A204.1 (cell line): Measurements from ENCODE around the gene YIF1A.
"Not testable (repeated sequence)": the region's sequence is repeated elsewhere in the genome, so short reads cannot be mapped to it uniquely, and the experiment has no call there.

ENCODE experiments used
- FAIRE-seq: peaks from 2 replicates; lab custom pipeline; 2012; peaks lifted over from hg19 to GRCh38; lab: Jason Lieb, UNC

The YIF1A gene

DNA sequence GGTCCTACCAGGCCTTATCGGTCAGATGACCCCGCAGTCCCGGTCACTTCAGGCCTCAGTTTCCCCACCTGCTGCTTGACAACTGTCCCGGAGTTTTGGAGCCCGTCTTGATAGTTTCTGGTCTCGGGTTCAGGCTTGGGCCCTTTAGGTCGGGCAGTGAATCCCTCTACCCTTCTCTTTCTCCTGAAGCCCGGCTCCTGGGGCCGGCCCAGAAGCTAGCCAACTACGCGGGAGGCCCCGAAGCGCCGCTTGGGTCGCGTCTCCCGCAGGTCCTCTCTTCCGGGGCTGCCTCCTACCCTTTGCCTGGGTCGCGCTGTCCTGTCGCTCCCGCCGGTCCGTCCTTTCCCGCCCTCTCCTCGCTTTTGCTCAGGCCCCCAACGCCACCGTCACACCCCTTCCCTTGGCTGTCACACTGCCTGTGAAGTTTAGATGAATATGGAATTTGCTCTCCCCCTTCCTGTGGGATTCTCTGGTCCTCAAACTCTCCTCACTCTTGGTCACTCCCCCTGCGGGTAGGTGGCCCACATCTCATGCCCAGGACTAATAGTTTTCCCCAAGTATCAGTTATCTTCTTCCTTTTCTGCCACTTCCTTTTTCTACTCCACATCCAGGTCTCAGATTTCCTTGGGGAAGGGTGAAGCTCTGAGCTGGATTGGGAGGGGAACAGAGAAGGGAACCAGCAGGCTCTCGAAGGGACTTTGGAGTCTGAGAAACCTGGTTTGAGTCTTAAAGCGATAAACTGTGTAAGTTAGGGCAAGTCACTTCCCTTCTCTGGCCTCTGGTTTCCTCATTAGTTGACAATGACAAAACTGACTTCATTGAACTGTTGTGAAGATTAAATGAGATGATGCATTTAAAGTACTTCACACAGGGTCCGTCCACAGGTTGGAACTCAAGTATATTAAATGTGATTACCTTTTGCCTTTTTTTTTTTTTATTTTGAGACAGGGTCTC is 19.7 kb downstream of the YIF1A start:
- no peak for FAIRE-seq

DNA sequence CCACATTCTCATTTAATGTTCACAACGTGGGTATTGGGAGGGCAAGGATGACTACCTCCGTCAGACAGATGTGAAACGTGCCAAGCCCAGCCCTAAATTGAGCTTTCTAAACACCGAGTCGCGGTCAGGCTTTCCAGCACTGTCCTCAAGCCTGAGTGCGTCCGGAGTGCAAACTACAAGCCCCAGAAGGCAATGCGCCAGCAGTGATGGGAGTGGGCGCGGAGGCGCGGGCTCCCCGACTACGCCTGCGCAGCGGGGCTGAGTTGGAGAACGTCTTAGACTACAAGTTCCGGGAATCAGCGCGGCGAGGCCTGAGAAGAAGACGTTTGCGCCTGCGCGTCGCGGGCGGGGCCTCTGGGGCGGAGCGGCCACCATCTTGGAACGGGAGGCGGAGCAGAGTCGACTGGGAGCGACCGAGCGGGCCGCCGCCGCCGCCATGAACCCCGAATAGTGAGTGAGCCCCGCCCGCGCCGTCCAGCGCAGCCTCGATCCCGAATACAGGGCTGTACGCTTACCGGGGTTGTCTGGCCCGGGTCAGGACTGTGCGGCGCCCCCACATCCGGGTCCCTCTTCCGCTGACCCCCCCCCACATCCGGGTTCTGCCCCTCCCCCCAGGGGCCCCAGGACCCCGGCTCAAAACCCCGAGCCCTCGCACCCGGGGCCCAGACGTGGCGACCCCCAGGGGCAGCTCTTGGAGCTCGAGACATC is 20.5 kb downstream of the YIF1A start, which contains the start of gene RAB1B:
RAB1B (plus strand) TSS at position 396 of the 708 bp plus-strand sequence; CDS start at position 437, 41 bp downstream.
- FAIRE-seq = peak; percentile 93

DNA sequence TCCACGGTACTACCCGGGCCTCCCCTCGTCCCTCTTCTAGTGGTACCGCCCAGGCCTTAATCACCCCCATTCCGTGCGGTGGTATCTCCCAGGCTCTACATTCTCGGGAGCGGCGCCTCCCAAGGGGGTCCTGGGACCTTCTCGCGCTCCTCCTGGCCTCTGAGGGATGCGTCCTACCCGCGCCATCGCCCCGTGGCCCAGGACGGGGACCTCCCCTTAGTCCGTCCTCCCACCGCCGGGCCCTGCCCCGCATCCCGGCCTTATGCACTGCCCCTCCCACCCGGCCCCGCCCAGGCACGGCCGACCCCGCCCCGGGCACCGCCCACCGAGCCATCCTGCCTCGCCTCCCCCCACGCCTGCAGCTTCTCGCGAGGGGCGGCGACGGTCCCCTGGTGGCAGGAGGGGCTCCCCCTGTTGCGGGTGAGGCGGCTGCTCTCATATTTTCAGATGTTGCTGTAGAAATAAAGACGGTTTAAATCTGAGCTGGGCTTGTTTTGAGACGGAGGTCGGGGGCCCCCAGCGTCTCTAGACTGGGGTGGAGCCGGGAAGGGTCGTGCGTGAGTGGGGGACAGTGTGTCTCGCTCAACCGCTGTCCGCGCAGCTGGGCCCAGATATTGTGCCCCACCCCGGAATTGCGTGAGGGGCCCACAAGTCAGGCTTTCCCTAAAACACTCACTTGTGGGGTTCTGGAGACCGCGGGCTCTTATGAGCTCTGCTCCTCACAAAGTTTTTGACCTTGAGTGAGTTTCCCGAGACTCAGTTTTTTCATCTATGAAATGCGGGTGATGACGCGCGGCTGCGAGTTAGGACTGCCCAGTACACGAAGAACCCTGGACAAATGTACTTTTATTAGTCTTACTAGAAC is 21.3 kb downstream of the YIF1A start:
- no peak for FAIRE-seq

DNA sequence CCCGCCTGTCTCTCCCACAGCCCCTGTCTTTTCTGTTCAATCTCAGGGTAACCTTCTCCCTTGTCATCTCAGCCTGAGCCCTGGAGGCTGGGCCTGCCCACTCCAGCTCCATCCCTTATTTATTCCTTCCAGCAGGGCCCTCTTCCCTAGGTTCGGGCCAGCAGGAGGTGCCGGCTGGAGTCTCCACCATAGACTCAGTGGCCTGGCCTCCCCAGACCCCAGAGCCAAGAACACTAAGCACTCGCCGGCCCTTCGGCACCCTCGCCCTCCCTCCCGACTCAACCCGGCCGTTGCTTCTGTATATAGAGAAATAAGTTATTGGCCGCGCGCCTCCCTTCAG is 21.9 kb downstream of the YIF1A start:
- no peak for FAIRE-seq

DNA sequence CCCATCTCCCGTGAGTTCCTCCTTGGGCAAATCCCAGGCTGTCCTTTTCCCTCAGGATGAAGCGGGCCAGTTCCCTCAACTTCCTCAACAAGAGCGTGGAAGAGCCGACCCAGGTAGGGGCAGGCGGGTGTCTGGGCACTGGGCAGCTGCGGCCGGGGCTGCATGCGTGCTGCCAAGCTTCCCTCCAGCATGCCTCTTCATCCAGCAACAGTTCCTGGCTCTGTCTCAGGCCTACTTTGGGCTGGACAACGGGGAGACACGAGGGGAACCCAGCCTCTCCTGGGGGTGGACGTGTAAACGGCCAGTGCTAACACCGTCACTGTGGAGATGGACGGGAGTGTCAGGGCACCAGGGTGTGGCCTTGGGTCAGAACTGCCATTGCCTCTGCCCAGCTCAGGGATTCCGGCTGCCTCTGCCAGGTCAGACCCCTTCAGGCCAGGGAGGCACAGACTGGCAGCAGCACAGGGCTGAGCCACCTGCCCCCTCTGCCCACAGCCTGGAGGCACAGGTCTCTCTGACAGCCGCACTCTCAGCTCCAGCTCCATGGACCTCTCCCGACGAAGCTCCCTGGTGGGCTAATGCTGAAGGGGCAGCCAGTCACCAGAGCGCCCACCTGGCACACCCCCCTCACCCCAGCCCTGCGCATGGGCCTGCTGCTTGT is 22.4 kb downstream of the YIF1A start:
- no peak for FAIRE-seq

DNA sequence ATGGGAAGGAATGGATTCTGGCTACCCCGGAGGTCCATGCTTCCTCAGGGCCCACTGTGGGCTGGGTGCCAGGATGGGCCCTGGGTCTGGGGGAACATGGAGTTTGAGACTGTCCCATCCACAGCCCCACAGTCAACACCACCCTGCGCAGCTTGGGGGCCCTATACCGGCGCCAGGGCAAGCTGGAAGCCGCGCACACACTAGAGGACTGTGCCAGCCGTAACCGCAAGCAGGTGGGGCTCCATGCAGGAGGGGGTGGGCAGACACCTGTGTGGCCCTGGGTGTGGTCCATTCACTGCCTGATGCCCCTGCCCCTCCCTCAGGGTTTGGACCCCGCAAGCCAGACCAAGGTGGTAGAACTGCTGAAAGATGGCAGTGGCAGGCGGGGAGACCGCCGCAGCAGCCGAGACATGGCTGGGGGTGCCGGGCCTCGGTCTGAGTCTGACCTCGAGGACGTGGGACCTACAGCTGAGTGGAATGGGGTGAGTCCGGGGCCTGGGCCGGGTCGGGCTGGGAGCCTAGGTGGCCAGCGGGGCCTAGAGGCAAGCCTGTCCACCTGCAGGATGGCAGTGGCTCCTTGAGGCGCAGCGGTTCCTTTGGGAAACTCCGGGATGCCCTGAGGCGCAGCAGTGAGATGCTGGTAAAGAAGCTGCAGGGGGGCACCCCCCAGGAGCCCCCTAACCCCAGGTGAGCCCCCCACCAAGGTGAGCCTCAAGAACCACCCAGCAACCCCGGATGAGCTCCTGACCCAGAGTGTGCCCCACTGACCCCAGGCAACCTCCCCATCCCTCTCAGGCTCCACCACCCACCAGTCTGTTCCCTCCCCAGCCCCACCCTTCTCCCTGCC is 23.2 kb downstream of the YIF1A start:
- no peak for FAIRE-seq

DNA sequence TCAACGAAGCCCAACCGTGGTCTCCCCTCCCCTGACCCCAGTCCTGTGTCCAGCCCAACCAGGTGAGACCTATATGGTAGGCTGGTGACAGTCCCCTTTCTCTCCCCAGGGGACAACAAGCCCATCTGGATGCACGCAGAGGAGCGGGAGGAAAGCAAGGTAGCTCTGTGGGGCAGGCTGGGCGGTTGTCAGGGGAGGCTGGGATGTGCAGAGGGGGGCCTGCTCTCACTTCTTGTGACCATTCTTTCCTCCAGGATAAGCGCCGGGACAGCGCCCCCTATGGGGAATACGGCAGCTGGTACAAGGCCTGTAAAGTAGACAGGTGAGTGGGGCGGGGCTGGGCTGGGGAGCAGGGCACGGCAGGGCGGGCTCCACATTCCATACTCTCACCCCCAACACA is 24.0 kb downstream of the YIF1A start:
- no peak for FAIRE-seq

DNA sequence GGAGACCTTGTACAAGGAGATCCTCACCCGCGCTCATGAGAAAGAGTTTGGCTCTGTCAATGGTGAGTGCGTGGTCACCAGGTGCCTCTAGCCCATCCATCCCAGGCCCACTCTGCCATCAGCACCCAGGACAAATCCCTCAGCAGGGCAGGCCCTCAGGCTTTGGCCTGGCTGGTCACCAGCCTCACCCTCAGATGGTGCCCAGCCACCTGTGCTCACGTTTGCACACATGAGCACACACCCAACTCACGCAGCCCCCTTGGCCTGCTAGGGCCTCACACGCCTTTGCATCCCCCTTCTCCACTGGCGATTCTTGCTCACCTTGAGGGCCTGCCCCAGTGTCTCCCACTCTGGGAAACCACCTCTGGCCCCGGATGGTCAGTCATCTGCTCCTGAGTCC is 24.6 kb downstream of the YIF1A start:
- FAIRE-seq = no peak

DNA sequence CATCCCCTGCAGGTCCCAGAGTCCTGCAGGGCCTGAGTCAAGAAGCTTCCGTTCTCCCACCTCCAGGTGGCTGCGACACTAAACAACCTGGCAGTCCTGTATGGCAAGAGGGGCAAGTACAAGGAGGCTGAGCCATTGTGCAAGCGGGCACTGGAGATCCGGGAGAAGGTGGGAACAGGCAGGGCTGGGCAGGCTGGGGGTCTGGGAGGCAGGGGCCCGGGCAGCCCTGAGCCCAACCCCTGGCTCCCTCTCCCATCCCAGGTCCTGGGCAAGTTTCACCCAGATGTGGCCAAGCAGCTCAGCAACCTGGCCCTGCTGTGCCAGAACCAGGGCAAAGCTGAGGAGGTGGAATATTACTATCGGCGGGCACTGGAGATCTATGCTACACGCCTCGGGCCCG is 25.2 kb downstream of the YIF1A start:
- FAIRE-seq = no peak

DNA sequence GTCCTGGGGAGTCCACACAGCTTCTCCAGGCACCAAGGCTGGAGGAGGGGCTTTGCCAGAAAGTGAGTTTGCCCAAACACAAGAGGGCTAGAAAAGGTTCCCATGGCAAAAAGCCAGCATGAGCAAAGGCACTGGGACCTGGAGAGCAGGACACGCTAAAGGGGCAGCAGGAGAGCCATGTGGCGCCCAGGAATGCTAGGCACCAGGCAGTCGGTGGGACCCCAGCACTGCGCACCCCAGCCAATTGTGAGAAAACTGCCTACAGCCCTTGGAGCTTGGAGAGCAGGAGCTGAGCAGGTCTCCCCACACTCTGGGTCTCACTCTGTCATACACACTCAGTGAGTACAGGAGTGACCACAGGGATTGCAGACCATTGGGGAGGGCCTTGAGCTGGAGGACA is 25.7 kb downstream of the YIF1A start:
- no peak for FAIRE-seq

DNA sequence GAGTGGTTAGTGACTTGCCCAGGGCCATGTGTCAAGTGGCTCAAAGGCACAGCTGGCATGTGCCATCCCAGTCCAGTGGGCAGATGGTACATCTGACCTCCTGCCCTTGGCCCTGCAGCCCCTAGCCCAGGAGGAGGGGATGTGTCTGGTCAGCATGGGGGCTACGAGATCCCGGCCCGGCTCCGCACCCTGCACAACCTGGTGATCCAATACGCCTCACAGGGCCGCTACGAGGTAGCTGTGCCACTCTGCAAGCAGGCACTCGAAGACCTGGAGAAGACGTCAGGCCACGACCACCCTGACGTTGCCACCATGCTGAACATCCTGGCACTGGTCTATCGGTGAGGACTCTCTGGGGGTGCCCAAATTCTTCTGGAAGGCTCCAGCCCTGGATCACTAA is 26.2 kb downstream of the YIF1A start:
- FAIRE-seq = no peak

DNA sequence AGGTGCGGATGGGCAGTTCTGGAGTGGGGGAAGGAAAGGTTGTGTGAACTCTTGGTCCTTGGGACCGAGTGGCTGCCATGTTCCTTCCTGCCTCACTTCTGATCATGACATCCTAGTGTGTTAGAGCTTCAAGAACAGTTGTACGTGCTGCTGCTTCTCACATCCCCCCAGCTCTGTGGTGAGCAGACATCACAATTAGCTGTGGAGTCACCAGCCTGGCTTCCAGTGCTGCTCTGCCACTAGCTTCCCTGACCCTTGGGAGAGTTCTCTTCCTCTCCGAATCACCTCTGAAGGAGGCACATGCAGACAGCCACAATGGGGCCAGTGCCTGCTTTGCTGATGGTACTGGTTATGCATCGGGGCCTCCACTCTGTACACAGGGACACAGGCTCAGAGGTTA is 26.8 kb downstream of the YIF1A start:
- FAIRE-seq = no peak

DNA sequence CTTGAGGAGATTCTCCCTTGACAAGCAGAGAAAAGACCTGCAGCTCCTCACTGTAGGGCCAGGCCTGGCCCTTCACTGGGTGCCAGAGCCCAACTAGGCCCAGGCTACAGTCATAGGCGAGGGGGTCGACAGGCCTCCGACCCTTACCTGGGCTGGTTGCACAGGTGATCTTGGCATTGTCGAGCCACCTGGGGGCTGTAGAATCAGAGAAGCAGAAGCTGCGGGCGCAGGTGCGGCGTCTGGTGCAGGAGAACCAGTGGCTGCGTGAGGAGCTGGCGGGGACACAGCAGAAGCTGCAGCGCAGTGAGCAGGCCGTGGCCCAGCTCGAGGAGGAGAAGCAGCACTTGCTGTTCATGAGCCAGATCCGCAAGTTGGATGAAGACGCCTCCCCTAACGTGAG is 27.4 kb downstream of the YIF1A start:
- no peak for FAIRE-seq

DNA sequence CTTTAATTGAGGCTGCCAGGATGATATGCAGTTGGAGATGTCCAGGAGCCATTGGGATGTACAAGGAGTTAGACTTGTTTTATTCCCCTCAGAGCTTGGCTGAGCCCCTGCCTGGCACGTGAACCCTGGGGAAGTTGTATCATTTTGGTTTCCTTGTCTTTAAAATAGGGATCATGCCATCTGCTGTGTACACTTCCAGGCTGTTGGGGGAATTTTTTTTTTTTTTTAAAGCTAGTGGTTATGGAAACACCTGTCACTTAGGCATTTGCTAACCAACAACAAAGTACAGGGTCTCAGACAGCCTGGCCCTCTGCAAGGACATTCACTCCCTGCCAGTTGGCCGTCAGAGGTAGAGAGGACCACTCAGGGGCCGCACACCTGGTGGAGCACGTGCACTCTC is 29.0 kb downstream of the YIF1A start:
- FAIRE-seq = no peak

DNA sequence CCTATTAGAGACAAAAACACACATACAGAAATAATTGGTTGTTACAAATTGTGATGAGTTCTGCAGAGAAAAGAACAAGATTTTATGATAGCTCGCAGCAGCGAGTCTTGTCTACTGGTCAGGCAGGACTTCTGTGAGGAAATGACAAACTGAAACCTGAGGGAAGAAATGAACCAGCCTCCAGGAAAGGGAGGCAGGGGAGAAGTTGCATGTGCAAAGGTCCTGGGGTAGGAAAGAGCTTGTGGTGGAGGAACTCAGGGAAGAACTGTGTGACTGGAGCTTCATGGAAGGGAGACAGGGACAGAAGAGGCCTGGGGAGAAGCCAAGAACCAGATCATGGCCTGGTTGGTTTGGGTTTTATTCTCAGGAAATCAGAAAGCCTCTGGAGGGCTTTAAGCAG is 29.7 kb downstream of the YIF1A start:
- no peak for FAIRE-seq

DNA sequence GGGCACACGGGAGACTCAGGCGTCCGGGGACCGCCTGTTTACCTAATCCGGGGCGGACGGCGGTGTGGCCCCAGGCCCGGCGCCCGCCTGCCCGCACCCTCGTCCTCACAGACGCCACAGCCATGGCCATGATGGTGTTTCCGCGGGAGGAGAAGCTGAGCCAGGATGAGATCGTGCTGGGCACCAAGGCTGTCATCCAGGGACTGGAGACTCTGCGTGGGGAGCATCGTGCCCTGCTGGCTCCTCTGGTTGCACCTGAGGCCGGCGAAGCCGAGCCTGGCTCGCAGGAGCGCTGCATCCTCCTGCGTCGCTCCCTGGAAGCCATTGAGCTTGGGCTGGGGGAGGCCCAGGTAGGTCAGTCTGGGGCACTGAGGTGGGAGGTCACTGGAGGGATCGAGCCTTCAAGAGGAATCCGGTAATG is 30.5 kb downstream of the YIF1A start:
- no peak for FAIRE-seq

DNA sequence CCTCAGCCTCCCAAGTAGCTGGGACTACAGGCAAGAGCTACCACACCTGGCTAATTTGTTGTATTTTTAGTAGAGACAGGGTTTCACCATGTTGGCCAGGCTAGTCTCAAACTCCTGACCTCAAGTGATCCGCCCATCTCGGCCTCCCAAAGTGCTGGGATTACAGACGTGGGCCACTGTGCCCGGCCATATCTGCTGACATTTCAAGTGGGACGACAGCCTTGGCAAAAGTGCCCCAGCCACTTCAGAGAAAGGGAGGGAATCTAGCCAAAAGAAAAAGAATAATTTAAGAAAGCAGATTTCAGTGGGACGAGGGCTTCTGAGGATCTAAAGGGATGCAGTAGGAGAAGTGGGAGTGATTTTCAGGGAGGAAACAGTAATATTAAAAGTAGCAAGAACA is 35.9 kb downstream of the YIF1A start:
- not testable (repeated sequence) for FAIRE-seq

DNA sequence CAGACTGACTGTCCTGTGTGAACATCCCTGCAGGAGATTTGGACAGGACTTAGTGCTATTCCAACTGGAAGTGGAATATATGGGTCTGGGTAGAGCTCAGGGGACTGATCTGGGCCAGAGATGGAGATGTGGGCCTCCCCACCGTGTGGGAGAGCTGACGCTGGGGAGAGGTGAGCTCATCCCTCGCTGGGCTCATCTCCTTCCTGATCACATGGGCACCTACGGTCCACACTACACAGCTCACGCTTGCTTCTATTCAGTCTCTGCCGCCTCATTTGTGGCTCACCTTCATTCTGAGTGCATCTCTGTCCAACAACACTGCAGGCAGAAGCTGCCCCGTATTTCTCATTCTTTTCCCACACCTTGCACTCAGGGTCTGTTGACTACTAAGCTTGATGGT is 37.1 kb downstream of the YIF1A start:
- FAIRE-seq = no peak

DNA sequence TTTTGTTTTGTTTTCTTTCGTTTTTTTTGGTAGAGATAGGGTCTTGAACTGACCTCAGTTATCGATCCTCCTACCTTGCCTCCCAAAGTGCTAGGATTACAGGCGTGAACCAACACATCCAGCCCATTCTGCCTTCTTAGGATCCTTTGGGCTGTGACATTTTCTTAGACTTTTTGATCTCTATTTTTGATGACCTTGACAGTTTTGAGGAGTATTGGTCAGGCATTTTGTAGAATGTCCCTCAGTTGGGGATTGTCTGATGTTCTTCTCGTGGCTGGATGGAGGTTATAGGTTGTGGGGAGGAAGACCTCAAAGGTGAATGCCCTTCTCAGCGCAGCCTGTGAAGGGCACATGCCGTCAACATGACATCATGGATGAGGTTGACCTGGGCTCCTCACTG is 40.0 kb downstream of the YIF1A start:
- FAIRE-seq = no peak

DNA sequence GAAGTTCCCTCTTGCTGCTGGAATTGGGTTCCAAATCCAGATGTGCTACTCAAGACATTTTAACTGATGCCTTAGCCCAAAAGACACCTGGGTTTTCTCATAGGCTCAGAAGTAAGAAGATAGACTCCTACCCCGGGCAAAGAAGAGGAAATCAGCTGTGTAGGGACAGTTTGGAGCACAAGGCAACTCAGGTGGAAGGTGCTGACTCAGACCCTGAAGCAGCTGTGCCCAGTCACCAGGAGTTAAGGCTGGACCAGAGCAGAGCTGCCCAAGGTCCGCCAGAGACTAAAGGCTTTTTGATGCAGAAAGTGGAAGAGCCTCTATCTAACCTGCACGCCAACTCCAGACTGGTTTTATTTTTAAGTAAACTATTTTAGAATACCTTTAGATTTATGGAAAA is 41.1 kb downstream of the YIF1A start:
- no peak for FAIRE-seq

DNA sequence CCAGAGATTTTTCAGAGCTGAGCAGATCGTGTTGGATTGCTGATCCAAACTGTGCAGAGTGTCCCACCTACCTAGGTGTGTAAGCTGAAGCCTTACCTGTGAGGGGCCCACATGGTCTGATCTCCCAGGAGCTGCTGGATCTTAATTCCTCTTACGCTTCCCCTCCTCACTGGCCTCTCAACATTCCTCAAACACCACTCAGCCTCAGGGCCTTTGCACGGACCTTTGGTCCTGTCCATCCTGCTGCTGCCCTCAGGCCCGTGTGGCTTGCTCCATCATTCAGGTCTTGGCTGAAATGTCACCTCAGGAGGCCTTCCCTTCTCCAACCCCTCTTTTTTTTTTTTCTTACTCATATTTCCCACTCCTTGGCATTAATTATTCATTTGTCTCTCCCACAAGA is 41.6 kb downstream of the YIF1A start:
- FAIRE-seq = no peak
